Astrocyte (in vitro differentiated cells and primary cell): ENCODE measurements around the gene GLUL. TPM values are rescaled to one million over a fixed set of nuclear protein-coding genes. Genes with fewer than 3 reads are reported as not detected.
A peak's percentile ranks its signal among the peaks of the same experiment; 100 is the strongest.

Experiments
- DNase-seq: peaks from one replicate; pipeline ENCODE4 v3.0.0-alpha.2; 2010; ENCODE audit warnings: low read depth
- FAIRE-seq: peaks from 2 replicates; lab custom pipeline; 2011; peaks lifted over from hg19 to GRCh38; lab: Jason Lieb, UNC
- H2AFZ ChIP-seq: 2 replicates; pipeline ENCODE4 v1.6.0; 2012; ENCODE audit warnings: low read depth, low read length, inconsistent platforms
- H3K27ac ChIP-seq: 2 replicates; pipeline ENCODE4 v1.5.1; 2011; ENCODE audit warnings: low read depth, low read length, inconsistent platforms
- H3K27me3 ChIP-seq: 2 replicates; pipeline ENCODE4 v1.6.0; 2011; ENCODE audit warnings: low read length, inconsistent platforms; ENCODE audit not compliant: insufficient read depth
- H3K36me3 ChIP-seq: 2 replicates; pipeline ENCODE4 v1.5.1; 2011; ENCODE audit warnings: low read length, inconsistent platforms; ENCODE audit not compliant: insufficient read depth
- H3K4me1 ChIP-seq: 2 replicates; pipeline ENCODE4 v1.5.1; 2011; ENCODE audit warnings: low read length, inconsistent platforms; ENCODE audit not compliant: insufficient read depth
- H3K4me2 ChIP-seq: 2 replicates; pipeline ENCODE4 v1.6.0; 2012; ENCODE audit warnings: low read length, inconsistent platforms
- H3K4me3 ChIP-seq: 2 replicates; pipeline ENCODE4 v1.5.1; 2011; ENCODE audit warnings: low read depth, mild to moderate bottlenecking, low read length, inconsistent platforms; ENCODE audit not compliant: insufficient read depth
- H3K79me2 ChIP-seq: 2 replicates; pipeline ENCODE4 v1.6.0; 2012; ENCODE audit warnings: mild to moderate bottlenecking, low read length, inconsistent platforms; ENCODE audit not compliant: insufficient read depth
- H3K9ac ChIP-seq: 2 replicates; pipeline ENCODE4 v1.6.0; 2012; ENCODE audit warnings: mild to moderate bottlenecking, low read length, inconsistent platforms
- H3K9me3 ChIP-seq: 2 replicates; pipeline ENCODE4 v1.5.1; 2012; ENCODE audit warnings: low read depth, mild to moderate bottlenecking, low read length, inconsistent platforms; ENCODE audit not compliant: insufficient read depth
- H4K20me1 ChIP-seq: 2 replicates; pipeline ENCODE4 v1.6.0; 2012; ENCODE audit warnings: low read length, inconsistent platforms; ENCODE audit not compliant: insufficient read depth
- H3K27ac Mint-ChIP-seq: one replicate; pipeline ENCODE4 v1.8.0; 2021; ENCODE audit warnings: mild to moderate bottlenecking, mixed read lengths; ENCODE audit not compliant: unreplicated experiment
- H3K27me3 Mint-ChIP-seq: one replicate; pipeline ENCODE4 v1.8.0; 2021; ENCODE audit warnings: low read depth, mixed read lengths; ENCODE audit not compliant: unreplicated experiment
- H3K36me3 Mint-ChIP-seq: one replicate; pipeline ENCODE4 v1.8.0; 2021; ENCODE audit warnings: low read depth, mixed read lengths; ENCODE audit not compliant: unreplicated experiment
- H3K4me1 Mint-ChIP-seq: one replicate; pipeline ENCODE4 v1.8.0; 2021; ENCODE audit warnings: low read depth, mixed read lengths; ENCODE audit not compliant: unreplicated experiment
- H3K4me3 Mint-ChIP-seq: one replicate; pipeline ENCODE4 v1.8.0; 2021; ENCODE audit warnings: mild to moderate bottlenecking, moderate library complexity, mixed read lengths; ENCODE audit not compliant: unreplicated experiment
- H3K9me3 Mint-ChIP-seq: one replicate; pipeline ENCODE4 v1.8.0; 2021; ENCODE audit warnings: mild to moderate bottlenecking, mixed read lengths; ENCODE audit not compliant: unreplicated experiment
- CTCF ChIP-seq: IDR thresholded peaks from 2 replicates; pipeline ENCODE4 v1.5.1; 2011; ENCODE audit warnings: low read depth, mild to moderate bottlenecking, inconsistent platforms, low read length, moderate library complexity; ENCODE audit not compliant: insufficient read depth
- EZH2 ChIP-seq: IDR thresholded peaks from 2 replicates; pipeline ENCODE4 v1.6.1; 2012; ENCODE audit warnings: mild to moderate bottlenecking, low read length, inconsistent platforms; ENCODE audit not compliant: insufficient read depth
- total RNA-seq: library from RNA; stranded (reverse); gene quantifications from 2 replicates; pipeline ENCODE4 v1.2.1, GENCODE V29; 2021

GLUL gene
- total RNA-seq, 1 donor from 2014 or later, result 158 TPM

- H3K36me3 ChIP-seq, result no peaks in the 10 kb centered on the region
- no peaks in the 10 kb centered on the region for H3K9me3 Mint-ChIP-seq
- no peak overlapping the region for H3K4me3 ChIP-seq
- no peaks in the 10 kb centered on the region for H3K36me3 Mint-ChIP-seq
- peaks cover 2% of the 10 kb centered on the region for H3K27me3 ChIP-seq
- peaks cover 16% of the 10 kb centered on the region for H3K27me3 Mint-ChIP-seq
- no peak overlapping the region for H3K4me3 Mint-ChIP-seq
- TF ChIP-seq CTCF, result no peak
- no peak for TF ChIP-seq EZH2
- H3K4me1 Mint-ChIP-seq, result peaks cover 5% of the 10 kb centered on the region
- no peaks in the 10 kb centered on the region for H3K79me2 ChIP-seq
- H3K4me1 ChIP-seq, result no peaks in the 10 kb centered on the region
- H3K9ac ChIP-seq, result no peak overlapping the region
- H3K27ac Mint-ChIP-seq, result peak overlapping the region; percentile 30
- H3K27ac ChIP-seq, result no peak overlapping the region
- H4K20me1 ChIP-seq, result no peaks in the 10 kb centered on the region
- no peak for FAIRE-seq
- DNase-seq, result peak; percentile 14
- no peaks in the 10 kb centered on the region for H3K9me3 ChIP-seq
- H3K4me2 ChIP-seq, result no peak overlapping the region
- peak overlapping the region; percentile 41 for H2AFZ ChIP-seq
Observed at GRCh38 chr1:182340233-182341058, 51.1 kb downstream of the GLUL start.

GRCh38 chr1:182339684-182340083, 51.9 kb downstream of the GLUL start:
- Histone ChIP-seq H3K9me3 (no peaks in the 10 kb centered on the region), H3K27ac (no peak overlapping the region), H3K4me2 (no peak overlapping the region), H3K9ac (no peak overlapping the region), H3K36me3 (no peaks in the 10 kb centered on the region), H2AFZ (no peak overlapping the region), H4K20me1 (no peaks in the 10 kb centered on the region), H3K4me1 (no peaks in the 10 kb centered on the region), H3K27me3 (peaks cover 2% of the 10 kb centered on the region), H3K4me3 (no peak overlapping the region), H3K79me2 (no peaks in the 10 kb centered on the region)
- FAIRE-seq (no peak), DNase-seq (no peak)
- no peak overlapping the region for H3K27ac Mint-ChIP-seq
- H3K9me3 Mint-ChIP-seq, result no peaks in the 10 kb centered on the region
- TF ChIP-seq EZH2 (no peak), CTCF (no peak)
- H3K4me1 Mint-ChIP-seq, result peaks cover 5% of the 10 kb centered on the region
- no peaks in the 10 kb centered on the region for H3K36me3 Mint-ChIP-seq
- H3K4me3 Mint-ChIP-seq, result no peak overlapping the region
- H3K27me3 Mint-ChIP-seq, result peaks cover 18% of the 10 kb centered on the region

GRCh38 chr1:182338806-182339370, 52.7 kb downstream of the GLUL start:
- Histone ChIP-seq H3K4me1 (no peaks in the 10 kb centered on the region), H3K27me3 (peaks cover 3% of the 10 kb centered on the region), H3K9ac (no peak overlapping the region), H3K36me3 (no peaks in the 10 kb centered on the region), H3K4me3 (no peak overlapping the region), H3K27ac (no peak overlapping the region), H3K4me2 (no peak overlapping the region), H4K20me1 (no peaks in the 10 kb centered on the region), H3K9me3 (no peaks in the 10 kb centered on the region), H2AFZ (no peak overlapping the region), H3K79me2 (no peaks in the 10 kb centered on the region)
- DNase-seq (no peak), FAIRE-seq (no peak)
- Mint-ChIP-seq H3K27ac (no peak overlapping the region), H3K36me3 (no peaks in the 10 kb centered on the region), H3K9me3 (no peaks in the 10 kb centered on the region), H3K4me1 (peaks cover 5% of the 10 kb centered on the region), H3K27me3 (peaks cover 25% of the 10 kb centered on the region), H3K4me3 (no peak overlapping the region)
- TF ChIP-seq EZH2, result no peak
- TF ChIP-seq CTCF, result no peak
